WTC11 (cell line): Measurements from ENCODE around the gene FRA10AC1. TPM values are rescaled to one million over a fixed set of nuclear protein-coding genes. Genes with fewer than 3 reads are reported as not detected.

Experiments
- ATAC-seq: fragments of 200-7000 bp; cut with Tn5 transposase; 2 replicates; pipeline ENCODE4 v1.10.0; 2021; ENCODE audit warnings: mild to moderate bottlenecking, moderate library complexity
- CTCF ChIA-PET: fragments of 300-600 bp; sonication (Branson Sonifier 250); formaldehyde crosslinking; loops from one replicate; lab custom pipeline; 2021; ENCODE audit warnings: antibody characterized with exemption; lab: Charles Lee
- POLR2A ChIA-PET: fragments of 350-600 bp; sonication (Branson Sonifier 250); formaldehyde crosslinking; loops from one replicate; lab custom pipeline; 2021; ENCODE audit warnings: antibody characterized with exemption; lab: Charles Lee
- DNase-seq: peaks from one replicate; pipeline ENCODE4 v3.0.0; 2021; ENCODE audit warnings: low spot score
- H3K27ac Mint-ChIP-seq: 2 replicates; pipeline ENCODE4 v1.8.0; 2021; ENCODE audit warnings: mixed read lengths
- H3K27me3 Mint-ChIP-seq: 2 replicates; pipeline ENCODE4 v1.8.0; 2021; ENCODE audit warnings: low read depth, mild to moderate bottlenecking, moderate library complexity, mixed read lengths
- H3K36me3 Mint-ChIP-seq: 2 replicates; pipeline ENCODE4 v1.8.0; 2021; ENCODE audit warnings: mixed read lengths
- H3K4me1 Mint-ChIP-seq: 2 replicates; pipeline ENCODE4 v1.8.0; 2022; ENCODE audit warnings: mixed read lengths
- H3K4me3 Mint-ChIP-seq: 2 replicates; pipeline ENCODE4 v1.8.0; 2021; ENCODE audit warnings: mild to moderate bottlenecking, moderate library complexity, mixed read lengths
- H3K9me3 Mint-ChIP-seq: 2 replicates; pipeline ENCODE4 v1.8.0; 2021; ENCODE audit warnings: mixed read lengths
- ATF3 ChIP-seq: sonication (generic); formaldehyde crosslinking; conservative IDR thresholded peaks from 2 replicates; pipeline ENCODE4 v1.8.1; 2022; ENCODE audit warnings: mild to moderate bottlenecking, missing genetic modification reagents
- CREM ChIP-seq: sonication (generic); formaldehyde crosslinking; IDR thresholded peaks from 2 replicates; pipeline ENCODE4 v1.8.1; 2022; ENCODE audit warnings: mild to moderate bottlenecking, missing genetic modification reagents, moderate library complexity
- E2F4 ChIP-seq: sonication (generic); formaldehyde crosslinking; IDR thresholded peaks from 2 replicates; pipeline ENCODE4 v1.8.1; 2022; ENCODE audit warnings: low read depth, mild to moderate bottlenecking, moderate library complexity, missing genetic modification reagents, borderline replicate concordance
- ESRRA ChIP-seq: sonication (generic); formaldehyde crosslinking; IDR thresholded peaks from 2 replicates; pipeline ENCODE4 v1.8.1; 2022; ENCODE audit warnings: mild to moderate bottlenecking, missing genetic modification reagents, borderline replicate concordance
- GABPB1 ChIP-seq: sonication (generic); formaldehyde crosslinking; IDR thresholded peaks from 2 replicates; pipeline ENCODE4 v1.8.1; 2023; ENCODE audit warnings: mild to moderate bottlenecking, missing genetic modification reagents
- PRDM15 ChIP-seq: sonication (generic); formaldehyde crosslinking; IDR thresholded peaks from 2 replicates; pipeline ENCODE4 v1.8.0; 2022; ENCODE audit warnings: missing genetic modification reagents
- STAT6 ChIP-seq: sonication (generic); formaldehyde crosslinking; conservative IDR thresholded peaks from 2 replicates; pipeline ENCODE4 v1.8.1; 2023; ENCODE audit warnings: mild to moderate bottlenecking, low read depth, missing genetic modification reagents, moderate library complexity
- USF1 ChIP-seq: sonication (generic); formaldehyde crosslinking; IDR thresholded peaks from 2 replicates; pipeline ENCODE4 v1.8.0; 2022; ENCODE audit warnings: mild to moderate bottlenecking, missing genetic modification reagents
- USF2 ChIP-seq: sonication (generic); formaldehyde crosslinking; IDR thresholded peaks from 2 replicates; pipeline ENCODE4 v1.8.1; 2023; ENCODE audit warnings: mild to moderate bottlenecking, missing genetic modification reagents, moderate library complexity
- ZBTB43 ChIP-seq: sonication (generic); formaldehyde crosslinking; IDR thresholded peaks from 2 replicates; pipeline ENCODE4 v1.8.1; 2023; ENCODE audit warnings: mild to moderate bottlenecking, missing genetic modification reagents
- ZMAT4 ChIP-seq: fragments of 250-450 bp; sonication (Bioruptor Pico); IDR thresholded peaks from 2 replicates; pipeline ENCODE4 v1.9.0; 2021; ENCODE audit warnings: mild to moderate bottlenecking
- ZNF671 ChIP-seq: fragments of 250-450 bp; sonication (Bioruptor Pico); IDR thresholded peaks from 2 replicates; pipeline ENCODE4 v1.8.0; 2021; ENCODE audit warnings: mild to moderate bottlenecking
- total RNA-seq: library from RNA; stranded (reverse); gene quantifications from 3 replicates; pipeline ENCODE4 v1.2.3, GENCODE V29; 2021
- TF ChIP-seq, protein P1 (sequence below): sonication (generic); formaldehyde crosslinking; IDR thresholded peaks from 2 replicates; pipeline ENCODE4 v1.8.1; 2023; ENCODE audit warnings: mild to moderate bottlenecking, missing genetic modification reagents, borderline replicate concordance
- TF ChIP-seq, protein P2 (sequence below): sonication (generic); formaldehyde crosslinking; IDR thresholded peaks from 2 replicates; pipeline ENCODE4 v1.8.1; 2022; ENCODE audit warnings: mild to moderate bottlenecking, missing genetic modification reagents, moderate library complexity, borderline replicate concordance
- TF ChIP-seq, protein P3 (sequence below): sonication (generic); formaldehyde crosslinking; IDR thresholded peaks from 2 replicates; pipeline ENCODE4 v1.8.1; 2023; ENCODE audit warnings: mild to moderate bottlenecking, moderate library complexity, missing genetic modification reagents
- TF ChIP-seq, protein P4 (sequence below): fragments of 250-450 bp; sonication (Bioruptor Pico); IDR thresholded peaks from 2 replicates; pipeline ENCODE4 v1.9.0; 2021; ENCODE audit warnings: moderate library complexity, mild to moderate bottlenecking, inconsistent platforms, borderline replicate concordance

The FRA10AC1 gene
- total RNA-seq, 1 experiment from 2014 or later = 14.1 TPM

DNA sequence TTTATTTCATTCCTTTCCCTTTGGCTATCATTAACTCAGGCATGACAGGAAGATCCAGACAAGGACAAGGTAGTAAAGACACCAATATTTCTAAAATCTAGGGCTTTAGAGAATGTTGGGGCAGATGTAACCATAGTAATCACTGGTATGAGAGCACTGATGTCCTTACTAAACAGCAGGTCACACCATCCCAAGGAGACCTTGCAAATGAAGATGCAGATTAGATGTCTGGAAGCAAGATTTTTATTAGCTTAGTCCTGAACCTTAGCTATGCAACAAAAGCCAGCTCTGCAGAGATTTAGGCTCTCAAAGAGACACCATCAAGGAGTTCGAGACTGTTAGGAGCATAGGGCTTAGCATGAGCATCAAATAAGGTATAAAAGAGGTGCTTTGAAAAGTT, 23.6 kb upstream of the FRA10AC1 start (continued):
- no peak for TF ChIP-seq ZBTB43
- TF ChIP-seq, protein P1, sequence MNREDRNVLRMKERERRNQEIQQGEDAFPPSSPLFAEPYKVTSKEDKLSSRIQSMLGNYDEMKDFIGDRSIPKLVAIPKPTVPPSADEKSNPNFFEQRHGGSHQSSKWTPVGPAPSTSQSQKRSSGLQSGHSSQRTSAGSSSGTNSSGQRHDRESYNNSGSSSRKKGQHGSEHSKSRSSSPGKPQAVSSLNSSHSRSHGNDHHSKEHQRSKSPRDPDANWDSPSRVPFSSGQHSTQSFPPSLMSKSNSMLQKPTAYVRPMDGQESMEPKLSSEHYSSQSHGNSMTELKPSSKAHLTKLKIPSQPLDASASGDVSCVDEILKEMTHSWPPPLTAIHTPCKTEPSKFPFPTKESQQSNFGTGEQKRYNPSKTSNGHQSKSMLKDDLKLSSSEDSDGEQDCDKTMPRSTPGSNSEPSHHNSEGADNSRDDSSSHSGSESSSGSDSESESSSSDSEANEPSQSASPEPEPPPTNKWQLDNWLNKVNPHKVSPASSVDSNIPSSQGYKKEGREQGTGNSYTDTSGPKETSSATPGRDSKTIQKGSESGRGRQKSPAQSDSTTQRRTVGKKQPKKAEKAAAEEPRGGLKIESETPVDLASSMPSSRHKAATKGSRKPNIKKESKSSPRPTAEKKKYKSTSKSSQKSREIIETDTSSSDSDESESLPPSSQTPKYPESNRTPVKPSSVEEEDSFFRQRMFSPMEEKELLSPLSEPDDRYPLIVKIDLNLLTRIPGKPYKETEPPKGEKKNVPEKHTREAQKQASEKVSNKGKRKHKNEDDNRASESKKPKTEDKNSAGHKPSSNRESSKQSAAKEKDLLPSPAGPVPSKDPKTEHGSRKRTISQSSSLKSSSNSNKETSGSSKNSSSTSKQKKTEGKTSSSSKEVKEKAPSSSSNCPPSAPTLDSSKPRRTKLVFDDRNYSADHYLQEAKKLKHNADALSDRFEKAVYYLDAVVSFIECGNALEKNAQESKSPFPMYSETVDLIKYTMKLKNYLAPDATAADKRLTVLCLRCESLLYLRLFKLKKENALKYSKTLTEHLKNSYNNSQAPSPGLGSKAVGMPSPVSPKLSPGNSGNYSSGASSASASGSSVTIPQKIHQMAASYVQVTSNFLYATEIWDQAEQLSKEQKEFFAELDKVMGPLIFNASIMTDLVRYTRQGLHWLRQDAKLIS (CRISPR knock-in tag) = no peak
- no peak for TF ChIP-seq ZMAT4 (CRISPR knock-in tag)
- TF ChIP-seq GABPB1 (CRISPR knock-in tag) = no peak
- no peak for TF ChIP-seq ATF3
- no peak for TF ChIP-seq E2F4 (CRISPR knock-in tag)
- no peak for TF ChIP-seq CREM (CRISPR knock-in tag)

DNA sequence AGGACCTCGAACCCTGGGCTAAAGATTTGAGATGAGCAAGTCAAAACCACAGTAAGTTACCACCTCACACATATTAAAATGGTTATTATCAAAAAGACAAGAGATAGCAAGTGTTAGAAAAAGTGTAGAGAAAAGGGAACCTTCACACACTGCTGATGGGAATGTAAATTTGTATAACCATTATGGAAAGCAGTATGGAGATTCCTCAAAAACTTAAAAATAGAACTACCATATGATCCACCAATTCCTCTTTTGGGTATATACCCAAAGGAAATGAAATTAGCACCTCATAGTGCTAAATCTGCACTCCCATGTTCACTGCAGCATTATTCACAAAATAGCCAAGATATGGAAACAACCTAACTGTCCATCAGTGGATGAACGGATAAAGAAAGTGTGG, 20.8 kb upstream of the FRA10AC1 start:
- Mint-ChIP-seq H3K4me1 (peaks cover 14% of the 10 kb centered on the region), H3K27me3 (peaks cover 11% of the 10 kb centered on the region), H3K27ac (no peak overlapping the region), H3K36me3 (no peaks in the 10 kb centered on the region), H3K4me3 (no peak overlapping the region), H3K9me3 (no peaks in the 10 kb centered on the region)
- ChIA-PET CTCF (no interaction called here), POLR2A (no interaction called here)
- DNase-seq = no peak
- no peak for ATAC-seq
- TF ChIP-seq ZNF671 (CRISPR knock-in tag) (no peak), STAT6 (CRISPR knock-in tag) (no peak), PRDM15 (CRISPR knock-in tag) (no peak), USF2 (CRISPR knock-in tag) (no peak), USF1 (no peak), ESRRA (CRISPR knock-in tag) (no peak)
- TF ChIP-seq, protein P2, sequence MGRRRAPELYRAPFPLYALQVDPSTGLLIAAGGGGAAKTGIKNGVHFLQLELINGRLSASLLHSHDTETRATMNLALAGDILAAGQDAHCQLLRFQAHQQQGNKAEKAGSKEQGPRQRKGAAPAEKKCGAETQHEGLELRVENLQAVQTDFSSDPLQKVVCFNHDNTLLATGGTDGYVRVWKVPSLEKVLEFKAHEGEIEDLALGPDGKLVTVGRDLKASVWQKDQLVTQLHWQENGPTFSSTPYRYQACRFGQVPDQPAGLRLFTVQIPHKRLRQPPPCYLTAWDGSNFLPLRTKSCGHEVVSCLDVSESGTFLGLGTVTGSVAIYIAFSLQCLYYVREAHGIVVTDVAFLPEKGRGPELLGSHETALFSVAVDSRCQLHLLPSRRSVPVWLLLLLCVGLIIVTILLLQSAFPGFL (CRISPR knock-in tag) = no peak
- TF ChIP-seq, protein P3, sequence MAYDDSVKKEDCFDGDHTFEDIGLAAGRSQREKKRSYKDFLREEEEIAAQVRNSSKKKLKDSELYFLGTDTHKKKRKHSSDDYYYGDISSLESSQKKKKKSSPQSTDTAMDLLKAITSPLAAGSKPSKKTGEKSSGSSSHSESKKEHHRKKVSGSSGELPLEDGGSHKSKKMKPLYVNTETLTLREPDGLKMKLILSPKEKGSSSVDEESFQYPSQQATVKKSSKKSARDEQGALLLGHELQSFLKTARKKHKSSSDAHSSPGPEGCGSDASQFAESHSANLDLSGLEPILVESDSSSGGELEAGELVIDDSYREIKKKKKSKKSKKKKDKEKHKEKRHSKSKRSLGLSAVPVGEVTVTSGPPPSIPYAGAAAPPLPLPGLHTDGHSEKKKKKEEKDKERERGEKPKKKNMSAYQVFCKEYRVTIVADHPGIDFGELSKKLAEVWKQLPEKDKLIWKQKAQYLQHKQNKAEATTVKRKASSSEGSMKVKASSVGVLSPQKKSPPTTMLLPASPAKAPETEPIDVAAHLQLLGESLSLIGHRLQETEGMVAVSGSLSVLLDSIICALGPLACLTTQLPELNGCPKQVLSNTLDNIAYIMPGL (CRISPR knock-in tag) = no peak
- TF ChIP-seq, protein P4, sequence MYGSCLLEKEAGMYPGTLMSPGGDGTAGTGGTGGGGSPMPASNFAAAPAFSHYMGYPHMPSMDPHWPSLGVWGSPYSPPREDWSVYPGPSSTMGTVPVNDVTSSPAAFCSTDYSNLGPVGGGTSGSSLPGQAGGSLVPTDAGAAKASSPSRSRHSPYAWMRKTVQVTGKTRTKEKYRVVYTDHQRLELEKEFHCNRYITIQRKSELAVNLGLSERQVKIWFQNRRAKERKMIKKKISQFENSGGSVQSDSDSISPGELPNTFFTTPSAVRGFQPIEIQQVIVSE (CRISPR knock-in tag) = no peak
